Keratinocyte (primary cell): ENCODE measurements around the gene RBFOX2.

ENCODE experiments used
- CTCF ChIP-seq, 3 experiments: IDR thresholded peaks in 1 of 3; conservative IDR thresholded peaks in 1 of 3; optimal IDR thresholded peaks in 1 of 3; 2 replicates in 2 of 3; 3 replicates in 1 of 3; pipeline versions ENCODE3 to v1.5.1; 2011; ENCODE audit warnings: low read length in 3 of 3, mild to moderate bottlenecking in 3 of 3, moderate library complexity in 2 of 3, control low read depth in 1 of 3, inconsistent platforms in 1 of 3; ENCODE audit not compliant: insufficient read depth in 2 of 3; ENCODE audit errors: extremely low read depth in 1 of 3
- EZH2 ChIP-seq: IDR thresholded peaks from one replicate; pipeline ENCODE4 v1.6.1; 2012; ENCODE audit warnings: inconsistent platforms, mild to moderate bottlenecking, low read length, moderate library complexity

- TF ChIP-seq EZH2 (no peak), CTCF (optimal IDR thresholded peaks at IDR 0.05 in 1 of 3, IDR thresholded peaks at IDR 0.05 in 1 of 3, conservative IDR thresholded peaks at IDR 0.05 in 1 of 3; ENCODE audit: extremely low read depth in 1 of 3, insufficient read depth in 2 of 3, low read length in 3 of 3) (no peak)
Measured at GRCh38 chr22:35809816-35810215, 218.8 kb downstream of the RBFOX2 start.
